Stimulated activated CD8-positive, alpha-beta memory T cell treated with anti-CD3 and anti-CD28 coated beads, Interleukin-4, amount 100 ng/mL, for 48 hours (primary cell): ENCODE data around the gene MYO15A.
"Not testable (repeated sequence)": the region's sequence is repeated elsewhere in the genome, so short reads cannot be mapped to it uniquely, and the experiment has no call there.

Source experiments
- DNase-seq: peaks from one replicate; pipeline ENCODE4 v3.0.0-alpha.2; 2020

MYO15A gene

GRCh38 chr17:18187226-18187625 lies 78.7 kb downstream of the MYO15A start:
- DNase-seq, result no peak

- peak; percentile 55 for DNase-seq
These were observed 79.5 kb downstream of the MYO15A start for GRCh38 chr17:18187821-18188761.

- DNase-seq, result no peak
These were observed 82.2 kb downstream of the MYO15A start for GRCh38 chr17:18190628-18191235.

- DNase-seq, result no peak
These were observed 82.7 kb downstream of the MYO15A start for GRCh38 chr17:18191236-18191667.

- DNase-seq, result no peak
These were observed 83.4 kb downstream of the MYO15A start for GRCh38 chr17:18191967-18192366.

- no peak for DNase-seq
These were observed 85.8 kb downstream of the MYO15A start for GRCh38 chr17:18194394-18194793.

- DNase-seq, result no peak
These were observed 86.2 kb downstream of the MYO15A start for GRCh38 chr17:18194804-18195203.

GRCh38 chr17:18195246-18195645 lies 86.7 kb downstream of the MYO15A start:
- no peak for DNase-seq

GRCh38 chr17:18197535-18198194 lies 89.1 kb downstream of the MYO15A start:
- no peak for DNase-seq

- no peak for DNase-seq
These were observed 90.0 kb downstream of the MYO15A start for GRCh38 chr17:18198530-18198929.

GRCh38 chr17:18201108-18201507 lies 92.6 kb downstream of the MYO15A start:
- DNase-seq, result no peak

GRCh38 chr17:18203308-18203707 lies 94.8 kb downstream of the MYO15A start:
- no peak for DNase-seq

GRCh38 chr17:18205861-18206260 lies 97.3 kb downstream of the MYO15A start:
- DNase-seq, result no peak

GRCh38 chr17:18206962-18207361 lies 98.4 kb downstream of the MYO15A start:
- no peak for DNase-seq

- no peak for DNase-seq
These were observed 99.5 kb downstream of the MYO15A start for GRCh38 chr17:18208092-18208491.

- no peak for DNase-seq
These were observed 105.2 kb downstream of the MYO15A start for GRCh38 chr17:18213666-18214270.

GRCh38 chr17:18216906-18217305 lies 108.3 kb downstream of the MYO15A start:
- not testable (repeated sequence) for DNase-seq

GRCh38 chr17:18217412-18218015 lies 109.0 kb downstream of the MYO15A start:
- DNase-seq, result peak; percentile 89

GRCh38 chr17:18218756-18219415 lies 110.3 kb downstream of the MYO15A start:
- no peak for DNase-seq

GRCh38 chr17:18224053-18224386 lies 115.5 kb downstream of the MYO15A start:
- DNase-seq, result no peak

GRCh38 chr17:18224387-18225120 lies 116.0 kb downstream of the MYO15A start:
- no peak for DNase-seq
